Measurements from ENCODE around the gene TUT1.

TUT1 gene

DNA sequence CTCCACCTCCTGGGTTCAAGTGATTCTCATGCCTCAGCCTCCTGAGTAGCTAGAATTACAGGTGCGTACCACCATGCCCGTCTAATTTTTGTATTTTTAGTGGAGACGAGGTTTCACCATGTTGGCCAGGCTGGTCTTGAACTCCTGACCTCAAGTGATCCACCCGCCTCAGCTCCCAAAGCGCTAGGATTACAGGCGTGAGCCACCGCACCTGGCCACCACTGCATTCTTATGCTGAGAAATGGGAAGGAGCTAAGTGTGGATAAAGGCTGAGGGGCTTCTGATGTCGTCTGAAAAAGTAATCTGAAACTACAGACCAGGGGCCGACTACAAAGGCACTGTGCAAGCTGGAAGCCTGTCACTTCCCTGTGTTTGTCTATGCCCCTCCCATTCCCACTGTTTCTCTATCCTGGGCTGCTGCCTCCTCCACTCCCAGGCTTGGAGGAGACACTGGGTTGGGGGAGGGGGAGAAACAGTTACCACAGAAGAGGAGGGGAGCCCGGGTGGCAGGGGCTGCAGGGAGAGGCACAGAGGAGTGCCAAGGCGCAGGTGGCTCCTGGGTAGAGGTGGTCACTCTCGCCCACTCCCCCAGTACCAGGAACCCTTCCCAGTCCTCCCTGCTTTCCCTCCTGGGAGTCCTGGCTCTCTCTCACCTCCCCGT is 13.3 kb upstream of the TUT1 start:
- TF ChIP-seq, protein P1, sequence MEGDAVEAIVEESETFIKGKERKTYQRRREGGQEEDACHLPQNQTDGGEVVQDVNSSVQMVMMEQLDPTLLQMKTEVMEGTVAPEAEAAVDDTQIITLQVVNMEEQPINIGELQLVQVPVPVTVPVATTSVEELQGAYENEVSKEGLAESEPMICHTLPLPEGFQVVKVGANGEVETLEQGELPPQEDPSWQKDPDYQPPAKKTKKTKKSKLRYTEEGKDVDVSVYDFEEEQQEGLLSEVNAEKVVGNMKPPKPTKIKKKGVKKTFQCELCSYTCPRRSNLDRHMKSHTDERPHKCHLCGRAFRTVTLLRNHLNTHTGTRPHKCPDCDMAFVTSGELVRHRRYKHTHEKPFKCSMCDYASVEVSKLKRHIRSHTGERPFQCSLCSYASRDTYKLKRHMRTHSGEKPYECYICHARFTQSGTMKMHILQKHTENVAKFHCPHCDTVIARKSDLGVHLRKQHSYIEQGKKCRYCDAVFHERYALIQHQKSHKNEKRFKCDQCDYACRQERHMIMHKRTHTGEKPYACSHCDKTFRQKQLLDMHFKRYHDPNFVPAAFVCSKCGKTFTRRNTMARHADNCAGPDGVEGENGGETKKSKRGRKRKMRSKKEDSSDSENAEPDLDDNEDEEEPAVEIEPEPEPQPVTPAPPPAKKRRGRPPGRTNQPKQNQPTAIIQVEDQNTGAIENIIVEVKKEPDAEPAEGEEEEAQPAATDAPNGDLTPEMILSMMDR (IDR thresholded peaks at IDR 0.05; ENCODE audit: borderline replicate concordance, control extremely low read depth, extremely low read depth, insufficient read depth, missing control alignments) = no peak
- no peak for DNase-seq (ENCODE audit: low spot score)
- in situ Hi-C loops (cut with MboI; ENCODE audit: low sequenced_read_pairs, unreplicated experiment) = no loop called here

DNA sequence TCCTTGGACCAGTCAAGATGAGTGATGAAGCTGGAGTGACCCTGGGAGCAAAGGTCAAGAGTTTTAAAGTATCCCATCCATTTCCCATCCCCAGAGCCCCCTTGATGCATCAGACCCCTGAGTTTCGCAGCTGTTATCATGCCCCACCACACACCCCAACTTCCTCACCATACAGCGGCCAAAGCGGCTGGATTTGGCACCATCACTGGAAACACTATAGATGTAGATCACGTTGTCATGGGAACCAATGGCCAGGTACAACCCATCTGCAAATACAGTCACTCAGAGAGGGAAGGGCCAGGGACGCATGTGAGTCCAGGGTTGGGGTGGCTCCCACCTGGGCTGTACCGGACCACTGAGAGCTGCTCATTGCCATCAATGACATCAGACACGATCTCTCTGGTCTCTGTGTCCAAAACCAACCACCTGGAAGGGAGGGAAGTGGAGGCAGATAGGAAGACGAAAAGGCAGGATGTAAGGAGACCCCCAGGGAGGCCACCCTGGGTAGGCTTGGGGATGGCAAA is 12.5 kb upstream of the TUT1 start:
- no peak for DNase-seq (ENCODE audit: low spot score)
- in situ Hi-C loops (cut with MboI; ENCODE audit: low sequenced_read_pairs, unreplicated experiment) = no loop called here
- TF ChIP-seq, protein P1 (IDR thresholded peaks at IDR 0.05; ENCODE audit: borderline replicate concordance, control extremely low read depth, extremely low read depth, insufficient read depth, missing control alignments) = no peak

DNA sequence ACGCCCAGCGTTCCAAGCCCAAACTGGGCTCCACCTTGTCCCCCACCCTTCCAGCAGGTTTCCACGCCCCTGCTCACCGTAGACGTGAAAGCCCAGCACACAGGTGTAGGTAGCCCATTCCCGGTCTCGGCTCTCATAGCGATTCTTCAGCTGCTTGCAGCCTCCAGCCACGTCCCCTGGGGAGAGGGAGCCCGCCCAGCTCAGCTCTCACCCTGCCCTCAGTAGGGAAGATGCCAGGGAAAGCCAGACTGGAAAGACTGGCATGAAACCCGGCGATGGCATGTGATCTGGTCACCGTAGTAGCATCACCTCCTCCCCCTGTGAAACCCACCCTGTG is 11.7 kb upstream of the TUT1 start:
- in situ Hi-C loops (cut with MboI; ENCODE audit: low sequenced_read_pairs, unreplicated experiment) = no loop called here
- DNase-seq (ENCODE audit: low spot score) = no peak
- TF ChIP-seq, protein P1 (IDR thresholded peaks at IDR 0.05; ENCODE audit: borderline replicate concordance, control extremely low read depth, extremely low read depth, insufficient read depth, missing control alignments) = no peak

DNA sequence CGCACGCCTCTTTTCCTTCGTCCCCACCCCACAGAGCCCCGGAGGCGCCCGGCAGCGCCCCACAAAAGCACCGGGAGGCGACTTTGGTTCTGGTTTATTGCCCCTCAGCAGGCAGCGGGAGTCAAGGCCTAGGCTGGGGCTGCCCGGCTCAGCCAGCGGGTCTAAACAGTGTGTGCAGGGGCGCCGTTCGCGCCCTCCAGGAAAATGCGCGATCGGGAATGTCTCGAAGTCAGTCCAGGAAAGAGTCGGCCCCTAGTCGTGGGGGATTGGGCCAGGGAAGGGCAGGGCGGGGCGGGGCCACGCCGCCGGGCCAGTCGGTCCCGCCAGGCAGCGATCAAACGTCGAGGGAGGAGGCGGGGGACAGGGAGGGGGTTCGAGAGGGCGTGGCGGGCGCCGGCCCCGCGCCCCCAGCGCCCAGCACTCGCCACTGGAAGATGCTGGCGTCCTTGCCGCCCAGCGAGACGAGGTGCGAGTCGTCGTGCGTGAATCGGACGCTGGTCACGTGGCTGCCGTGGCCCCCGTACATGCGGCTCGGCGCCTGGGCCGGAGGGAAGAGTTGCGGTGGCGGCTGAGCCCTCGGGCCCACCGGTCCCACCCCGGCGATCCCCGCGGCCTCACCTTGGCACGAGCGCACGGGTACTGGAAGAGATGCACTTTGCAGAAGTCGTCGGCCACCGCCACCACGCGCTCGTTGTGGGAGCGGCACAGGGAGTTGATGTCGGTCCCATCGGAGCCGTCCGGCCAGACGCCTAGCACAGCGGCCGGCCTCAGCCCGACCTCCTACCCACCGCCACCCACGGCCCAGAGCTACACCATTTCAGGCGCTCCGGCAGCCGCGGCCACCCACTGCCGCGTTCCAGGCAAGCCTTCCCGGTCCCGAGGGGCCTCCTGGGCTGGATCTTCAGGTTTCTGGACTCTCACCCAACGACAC is 11.1 kb upstream of the TUT1 start:
- TF ChIP-seq, protein P1 (IDR thresholded peaks at IDR 0.05; ENCODE audit: borderline replicate concordance, control extremely low read depth, extremely low read depth, insufficient read depth, missing control alignments) = no peak
- DNase-seq (ENCODE audit: low spot score) = peak; percentile 60

DNA sequence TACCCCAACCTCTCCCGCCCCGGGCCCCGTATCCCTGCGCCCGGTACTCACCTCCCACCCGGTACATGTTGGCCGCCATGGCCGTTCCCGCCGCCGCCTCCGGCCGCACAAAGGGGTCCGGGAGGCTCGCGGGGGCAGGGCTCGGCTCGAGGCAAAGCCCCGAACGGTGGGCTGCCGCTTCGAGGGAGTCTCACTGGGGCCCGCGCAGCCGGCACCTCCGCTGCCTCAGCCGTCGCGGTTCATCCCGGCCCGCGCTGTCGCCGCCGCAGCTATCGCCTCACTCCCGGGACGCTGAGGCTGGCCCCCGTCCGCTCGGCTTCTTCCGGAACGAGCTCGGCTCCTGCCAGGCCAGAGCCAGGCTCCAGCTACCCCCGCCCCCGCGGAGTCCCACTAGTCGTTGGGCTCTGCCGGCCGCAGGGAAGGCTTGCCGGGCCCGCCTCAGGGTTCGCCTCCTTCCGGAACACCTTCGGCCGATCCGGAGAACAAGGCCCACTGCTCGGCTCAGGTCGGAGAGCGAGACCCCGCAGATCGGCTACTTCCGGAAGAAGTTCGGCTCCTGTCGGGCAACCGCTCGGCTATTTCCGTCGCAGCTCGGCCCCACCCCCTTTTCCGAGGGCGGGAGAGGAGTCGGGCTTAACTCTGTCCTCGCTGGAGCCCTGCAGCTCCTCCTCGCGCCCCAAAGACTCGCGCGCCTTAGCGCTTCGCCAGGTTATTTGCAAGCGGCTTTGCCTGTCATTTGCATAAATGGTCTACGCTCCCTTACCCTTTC is 10.2 kb upstream of the TUT1 start, which contains the start of gene MTA2:
Gene MTA2 (minus strand): TSS at position 494 of the 769 bp plus-strand sequence. CDS start 415 bp downstream, at position 79.
- peak; percentile 98 for DNase-seq (ENCODE audit: low spot score)
- in situ Hi-C loops (cut with MboI; ENCODE audit: low sequenced_read_pairs, unreplicated experiment) = no loop called here

More for the DNA sequence above, 11.1 kb upstream of the TUT1 start:
- in situ Hi-C loops (cut with MboI; ENCODE audit: low sequenced_read_pairs, unreplicated experiment) = no loop called here

DNA sequence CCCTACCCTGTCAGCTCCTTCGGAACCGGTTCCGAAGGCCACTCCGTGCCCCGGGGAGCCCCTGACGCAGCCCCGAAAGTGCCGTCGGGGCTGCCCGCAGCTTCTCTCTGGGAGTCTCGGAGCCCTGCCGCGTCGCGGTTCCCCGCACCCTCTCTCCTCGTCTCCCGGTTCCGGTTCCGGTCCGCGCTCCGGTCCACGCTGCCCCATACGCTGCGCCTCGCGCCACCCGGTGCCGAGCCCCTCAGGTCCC is 9.7 kb upstream of the TUT1 start:
- TF ChIP-seq, protein P1 (IDR thresholded peaks at IDR 0.05; ENCODE audit: borderline replicate concordance, control extremely low read depth, extremely low read depth, insufficient read depth, missing control alignments) = no peak
- no peak for DNase-seq (ENCODE audit: low spot score)
- in situ Hi-C loops (cut with MboI; ENCODE audit: low sequenced_read_pairs, unreplicated experiment) = no loop called here

More for the DNA sequence above, 10.2 kb upstream of the TUT1 start, which contains the start of gene MTA2:
- TF ChIP-seq, protein P1 (IDR thresholded peaks at IDR 0.05; ENCODE audit: borderline replicate concordance, control extremely low read depth, extremely low read depth, insufficient read depth, missing control alignments) = no peak
